ENCODE data around the gene ITPR1.

The ITPR1 gene

DNA sequence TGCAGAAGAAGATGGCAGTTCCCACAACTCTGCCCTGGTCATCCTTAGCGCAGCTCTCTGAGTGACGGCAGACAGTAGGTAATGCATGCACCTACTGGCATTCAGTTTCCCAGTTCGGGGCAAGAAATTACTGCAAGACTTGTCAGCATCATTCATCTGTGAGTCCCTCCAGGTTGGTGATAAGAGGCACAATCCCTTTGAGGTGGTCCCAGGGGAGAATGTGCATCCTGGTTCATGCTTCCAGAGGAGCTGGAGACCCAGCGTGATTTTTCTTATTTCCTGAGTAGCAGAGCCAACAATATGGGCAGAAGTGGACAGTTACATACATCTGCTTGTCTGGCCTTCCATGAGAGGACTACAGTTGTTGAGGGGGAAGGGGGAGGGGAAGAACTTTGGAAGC, 250.2 kb downstream of the ITPR1 start:
- Histone ChIP-seq H3K36me3 (ENCODE audit: control insufficient read depth, insufficient read depth, low read length) (no peaks in the 10 kb centered on the region), H3K27ac (ENCODE audit: low read depth, low read length) (no peak overlapping the region), H3K4me1 (ENCODE audit: control insufficient read depth, low read depth, low read length) (no peaks in the 10 kb centered on the region), H3K4ac (ENCODE audit: low read depth, low read length) (no peak overlapping the region), H3K4me3 (ENCODE audit: low read length) (no peak overlapping the region), H3K23ac (ENCODE audit: low read length) (no peak overlapping the region), H3K56ac (ENCODE audit: low read length) (no peak overlapping the region), H2BK5ac (ENCODE audit: low read length) (no peak overlapping the region), H3K18ac (ENCODE audit: low read length) (no peak overlapping the region), H2BK120ac (ENCODE audit: low read depth, low read length) (no peak overlapping the region), H4K5ac (ENCODE audit: low read length) (no peak overlapping the region), H2BK15ac (replicated peaks; ENCODE audit: low read depth) (no peak overlapping the region), H3K27me3 (ENCODE audit: insufficient read depth, low read length, poor library complexity) (no peaks in the 10 kb centered on the region), H3K79me2 (ENCODE audit: control insufficient read depth, insufficient read depth, low read length) (no peaks in the 10 kb centered on the region), H4K8ac (ENCODE audit: low read depth, low read length) (no peak overlapping the region), H3K4me2 (ENCODE audit: low read length) (no peak overlapping the region), H3K9ac (ENCODE audit: low read length) (no peak overlapping the region), H3K79me1 (ENCODE audit: low read length) (no peaks in the 10 kb centered on the region), H2AK5ac (ENCODE audit: low read length) (no peak overlapping the region)
- no CpG with 5 or more reads among the region's 4 CpGs for WGBS (ENCODE audit: extremely low coverage, insufficient coverage, low lambda C conversion rate)
- no peak for DNase-seq

DNA sequence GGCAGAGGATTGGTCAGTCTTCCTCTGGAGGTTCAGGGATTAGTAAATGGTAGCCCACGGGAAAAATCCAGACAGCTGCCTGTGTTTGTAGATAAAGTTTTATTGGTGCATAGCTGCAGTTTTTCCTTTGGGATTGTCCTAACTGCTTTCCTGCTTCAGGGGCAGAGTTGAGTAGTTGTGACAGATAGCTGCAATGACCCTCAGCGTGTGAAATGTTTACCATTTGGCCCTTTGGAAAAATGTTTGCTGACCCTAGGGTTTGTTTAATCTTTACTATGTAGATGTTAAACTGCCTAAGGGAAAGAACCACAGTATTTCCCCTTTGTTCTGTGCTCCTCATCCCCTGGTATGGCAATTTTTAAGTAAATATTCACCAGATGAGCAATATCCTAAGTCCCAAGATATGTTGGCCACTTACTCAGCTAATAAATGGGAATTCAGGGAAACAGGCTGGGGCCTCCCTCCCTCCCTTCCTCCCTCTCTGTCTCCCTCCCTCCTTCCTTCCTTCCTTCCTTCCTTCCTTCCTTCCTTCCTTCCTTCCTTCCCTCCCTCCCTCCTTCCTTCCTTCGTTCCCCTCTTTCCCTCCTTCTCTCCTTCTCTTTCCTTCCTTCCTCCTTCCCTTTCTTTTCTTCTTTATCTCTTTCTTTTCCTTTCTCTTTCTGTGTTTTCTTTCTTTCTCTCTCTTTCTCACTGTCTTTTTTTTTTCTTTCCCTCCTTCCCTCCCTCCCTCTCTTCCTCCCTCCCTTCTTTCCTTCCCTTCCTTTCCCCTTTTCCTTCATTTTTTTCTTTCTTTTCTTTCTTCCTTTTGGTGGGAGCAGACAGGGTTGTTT, 251.5 kb downstream of the ITPR1 start:
- no peak overlapping the region for H3K27ac ChIP-seq (ENCODE audit: low read depth, low read length)
- no peaks in the 10 kb centered on the region for H3K36me3 ChIP-seq (ENCODE audit: control insufficient read depth, insufficient read depth, low read length)
- no peak overlapping the region for H2BK15ac ChIP-seq (replicated peaks; ENCODE audit: low read depth)
- H3K79me1 ChIP-seq (ENCODE audit: low read length): no peaks in the 10 kb centered on the region
- DNase-seq: peak; percentile 49
- H4K5ac ChIP-seq (ENCODE audit: low read length): no peak overlapping the region
- H3K4ac ChIP-seq (ENCODE audit: low read depth, low read length): no peak overlapping the region
- no peak overlapping the region for H2BK120ac ChIP-seq (ENCODE audit: low read depth, low read length)
- no peak overlapping the region for H3K4me3 ChIP-seq (ENCODE audit: low read length)
- H3K27me3 ChIP-seq (ENCODE audit: insufficient read depth, low read length, poor library complexity): no peaks in the 10 kb centered on the region
- H3K18ac ChIP-seq (ENCODE audit: low read length): no peak overlapping the region
- no peaks in the 10 kb centered on the region for H3K79me2 ChIP-seq (ENCODE audit: control insufficient read depth, insufficient read depth, low read length)
- no peak overlapping the region for H3K56ac ChIP-seq (ENCODE audit: low read length)
- no peaks in the 10 kb centered on the region for H3K4me1 ChIP-seq (ENCODE audit: control insufficient read depth, low read depth, low read length)
- H4K8ac ChIP-seq (ENCODE audit: low read depth, low read length): no peak overlapping the region
- no peak overlapping the region for H3K23ac ChIP-seq (ENCODE audit: low read length)
- H3K9ac ChIP-seq (ENCODE audit: low read length): no peak overlapping the region
- no peak overlapping the region for H2AK5ac ChIP-seq (ENCODE audit: low read length)
- no CpG with 5 or more reads among the region's 3 CpGs for WGBS (ENCODE audit: extremely low coverage, insufficient coverage, low lambda C conversion rate)
- H3K4me2 ChIP-seq (ENCODE audit: low read length): no peak overlapping the region
- H2BK5ac ChIP-seq (ENCODE audit: low read length): no peak overlapping the region

DNA sequence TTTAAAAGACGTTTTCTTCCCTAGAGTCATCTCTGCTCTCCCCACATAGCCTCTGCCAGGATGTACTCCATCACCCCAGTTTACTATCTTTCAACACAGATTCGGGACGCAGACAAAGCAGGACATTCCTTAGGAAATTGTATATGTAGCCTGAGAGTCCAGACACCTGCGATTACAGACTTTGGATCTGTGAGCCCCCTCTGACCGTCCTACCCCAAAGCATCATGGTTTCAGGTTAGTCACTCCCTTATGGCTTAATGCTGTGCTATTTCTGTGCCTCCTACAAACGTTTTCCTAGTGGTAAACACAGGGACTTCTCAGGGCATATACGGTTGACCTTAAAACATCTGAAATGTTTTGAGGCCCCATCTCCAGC, 252.1 kb downstream of the ITPR1 start:
- no peaks in the 10 kb centered on the region for H3K27me3 ChIP-seq (ENCODE audit: insufficient read depth, low read length, poor library complexity)
- H3K79me1 ChIP-seq (ENCODE audit: low read length): no peaks in the 10 kb centered on the region
- no peaks in the 10 kb centered on the region for H3K36me3 ChIP-seq (ENCODE audit: control insufficient read depth, insufficient read depth, low read length)
- H3K4ac ChIP-seq (ENCODE audit: low read depth, low read length): no peak overlapping the region
- H3K79me2 ChIP-seq (ENCODE audit: control insufficient read depth, insufficient read depth, low read length): no peaks in the 10 kb centered on the region
- H3K27ac ChIP-seq (ENCODE audit: low read depth, low read length): no peak overlapping the region
- H2BK5ac ChIP-seq (ENCODE audit: low read length): no peak overlapping the region
- no peak overlapping the region for H4K5ac ChIP-seq (ENCODE audit: low read length)
- H3K18ac ChIP-seq (ENCODE audit: low read length): no peak overlapping the region
- no peak overlapping the region for H3K4me2 ChIP-seq (ENCODE audit: low read length)
- DNase-seq: no peak
- H2BK120ac ChIP-seq (ENCODE audit: low read depth, low read length): no peak overlapping the region
- H3K56ac ChIP-seq (ENCODE audit: low read length): no peak overlapping the region
- WGBS (ENCODE audit: extremely low coverage, insufficient coverage, low lambda C conversion rate): no CpG with 5 or more reads among the region's 7 CpGs
- H3K4me3 ChIP-seq (ENCODE audit: low read length): no peak overlapping the region
- H2BK15ac ChIP-seq (replicated peaks; ENCODE audit: low read depth): no peak overlapping the region
- H2AK5ac ChIP-seq (ENCODE audit: low read length): no peak overlapping the region
- H3K9ac ChIP-seq (ENCODE audit: low read length): no peak overlapping the region
- H3K4me1 ChIP-seq (ENCODE audit: control insufficient read depth, low read depth, low read length): no peaks in the 10 kb centered on the region
- no peak overlapping the region for H4K8ac ChIP-seq (ENCODE audit: low read depth, low read length)
- no peak overlapping the region for H3K23ac ChIP-seq (ENCODE audit: low read length)

DNA sequence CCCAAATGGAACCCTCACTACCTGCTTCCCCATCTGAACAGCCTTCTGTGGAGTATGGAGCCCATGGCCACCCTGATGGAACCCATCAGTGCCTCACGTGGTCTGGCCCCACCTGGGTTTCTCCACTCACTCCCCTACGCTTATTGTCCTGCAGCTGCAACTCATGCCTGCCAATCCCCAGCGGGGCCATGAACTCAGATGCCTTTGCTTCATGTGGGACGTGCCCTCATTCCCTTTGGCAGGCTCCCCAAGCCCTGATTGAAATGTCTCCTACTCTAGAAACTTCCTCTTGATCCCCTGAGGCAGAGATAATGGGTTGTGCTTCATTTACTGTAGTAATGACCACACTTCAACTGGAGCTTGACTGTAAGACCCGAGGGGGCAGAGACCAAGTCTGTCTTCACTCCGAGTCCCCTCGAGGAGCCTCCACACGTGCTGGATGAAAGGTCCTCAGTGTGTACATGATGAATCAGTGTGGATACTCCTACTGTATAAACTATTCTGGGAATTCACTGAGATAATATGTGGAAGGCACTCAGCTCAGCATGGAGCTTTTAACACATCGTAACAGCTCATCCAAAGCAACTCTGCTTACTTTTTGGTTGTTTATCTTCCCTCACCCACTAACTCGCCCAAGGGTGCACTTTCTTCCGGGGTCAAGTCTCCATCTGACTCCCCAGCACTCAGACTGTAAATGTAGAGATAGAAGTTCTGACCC, 253.3 kb downstream of the ITPR1 start:
- Histone ChIP-seq H3K18ac (ENCODE audit: low read length) (no peak overlapping the region), H3K23ac (ENCODE audit: low read length) (no peak overlapping the region), H3K79me2 (ENCODE audit: control insufficient read depth, insufficient read depth, low read length) (no peaks in the 10 kb centered on the region), H4K5ac (ENCODE audit: low read length) (no peak overlapping the region), H2BK15ac (replicated peaks; ENCODE audit: low read depth) (no peak overlapping the region), H3K4me2 (ENCODE audit: low read length) (no peak overlapping the region), H3K56ac (ENCODE audit: low read length) (no peak overlapping the region), H4K8ac (ENCODE audit: low read depth, low read length) (no peak overlapping the region), H2BK120ac (ENCODE audit: low read depth, low read length) (no peak overlapping the region), H3K9ac (ENCODE audit: low read length) (no peak overlapping the region), H2AK5ac (ENCODE audit: low read length) (no peak overlapping the region), H3K27me3 (ENCODE audit: insufficient read depth, low read length, poor library complexity) (no peaks in the 10 kb centered on the region), H3K4me1 (ENCODE audit: control insufficient read depth, low read depth, low read length) (peaks cover 3% of the 10 kb centered on the region), H3K36me3 (ENCODE audit: control insufficient read depth, insufficient read depth, low read length) (no peaks in the 10 kb centered on the region), H3K79me1 (ENCODE audit: low read length) (no peaks in the 10 kb centered on the region), H3K27ac (ENCODE audit: low read depth, low read length) (no peak overlapping the region), H3K4ac (ENCODE audit: low read depth, low read length) (no peak overlapping the region), H2BK5ac (ENCODE audit: low read length) (no peak overlapping the region), H3K4me3 (ENCODE audit: low read length) (no peak overlapping the region)
- no CpG with 5 or more reads among the region's 11 CpGs for WGBS (ENCODE audit: extremely low coverage, insufficient coverage, low lambda C conversion rate)
- peak; percentile 10 for DNase-seq

DNA sequence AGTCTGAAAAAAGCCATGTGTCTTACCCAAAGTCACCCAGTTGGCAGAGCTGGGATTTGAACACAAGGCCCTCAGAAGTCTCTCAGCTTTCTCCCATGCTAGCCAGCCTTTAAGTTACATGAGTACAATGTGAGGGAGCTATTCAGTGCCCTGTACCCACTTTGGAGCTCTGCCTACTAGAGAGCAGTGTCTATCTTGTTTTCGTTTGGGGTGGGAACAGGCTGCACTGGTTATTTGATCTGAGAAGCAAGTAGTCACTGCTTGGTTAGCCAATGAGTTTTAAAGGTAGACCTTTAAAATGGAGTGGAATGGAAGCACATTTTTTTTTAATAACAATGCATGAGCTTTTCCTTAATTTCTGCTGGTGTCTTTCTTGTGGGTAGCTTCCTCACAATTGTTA, 255.0 kb downstream of the ITPR1 start:
- Histone ChIP-seq H3K79me2 (ENCODE audit: control insufficient read depth, insufficient read depth, low read length) (no peaks in the 10 kb centered on the region), H4K8ac (ENCODE audit: low read depth, low read length) (no peak overlapping the region), H3K36me3 (ENCODE audit: control insufficient read depth, insufficient read depth, low read length) (no peaks in the 10 kb centered on the region), H3K56ac (ENCODE audit: low read length) (no peak overlapping the region), H3K4me3 (ENCODE audit: low read length) (no peak overlapping the region), H3K9ac (ENCODE audit: low read length) (no peak overlapping the region), H4K5ac (ENCODE audit: low read length) (no peak overlapping the region), H2BK5ac (ENCODE audit: low read length) (no peak overlapping the region), H3K4ac (ENCODE audit: low read depth, low read length) (no peak overlapping the region), H3K79me1 (ENCODE audit: low read length) (no peaks in the 10 kb centered on the region), H3K27ac (ENCODE audit: low read depth, low read length) (no peak overlapping the region), H3K18ac (ENCODE audit: low read length) (no peak overlapping the region), H3K4me1 (ENCODE audit: control insufficient read depth, low read depth, low read length) (peaks cover 3% of the 10 kb centered on the region), H2BK15ac (replicated peaks; ENCODE audit: low read depth) (no peak overlapping the region), H2BK120ac (ENCODE audit: low read depth, low read length) (no peak overlapping the region), H3K23ac (ENCODE audit: low read length) (no peak overlapping the region), H3K27me3 (ENCODE audit: insufficient read depth, low read length, poor library complexity) (no peaks in the 10 kb centered on the region), H3K4me2 (ENCODE audit: low read length) (no peak overlapping the region), H2AK5ac (ENCODE audit: low read length) (no peak overlapping the region)
- WGBS (ENCODE audit: extremely low coverage, insufficient coverage, low lambda C conversion rate): no CpG with 5 or more reads among the region's 1 CpG
- no peak for DNase-seq
